ENCODE data around the gene OR6C1.
"Not testable (repeated sequence)": the region's sequence is repeated elsewhere in the genome, so short reads cannot be mapped to it uniquely, and the experiment has no call there.

Gene OR6C1

DNA sequence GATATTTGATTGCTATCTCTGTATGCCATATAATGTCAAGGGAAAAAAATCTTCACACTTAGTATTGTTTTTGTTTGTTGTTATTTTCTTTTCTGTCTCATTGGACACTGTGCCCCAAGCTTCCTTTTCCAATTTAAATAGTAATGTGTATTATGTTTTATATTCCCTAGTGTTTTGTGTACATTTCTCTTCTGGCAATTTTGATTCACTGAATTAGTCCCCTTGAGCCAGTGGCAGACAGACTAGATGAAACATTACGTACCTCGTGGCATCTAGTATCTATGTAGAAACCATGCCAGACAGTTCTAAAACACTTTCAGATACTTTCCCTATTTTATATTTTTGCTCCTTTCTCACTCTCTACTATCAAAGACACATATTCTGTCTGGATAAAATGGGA lies at the start of gene OR6C1:
Gene OR6C1 (plus strand): TSS at position 301 of the 400 bp plus-strand sequence. CDS start 6,257 bp downstream, outside the sequence.
- no peak for DNase-seq

DNA sequence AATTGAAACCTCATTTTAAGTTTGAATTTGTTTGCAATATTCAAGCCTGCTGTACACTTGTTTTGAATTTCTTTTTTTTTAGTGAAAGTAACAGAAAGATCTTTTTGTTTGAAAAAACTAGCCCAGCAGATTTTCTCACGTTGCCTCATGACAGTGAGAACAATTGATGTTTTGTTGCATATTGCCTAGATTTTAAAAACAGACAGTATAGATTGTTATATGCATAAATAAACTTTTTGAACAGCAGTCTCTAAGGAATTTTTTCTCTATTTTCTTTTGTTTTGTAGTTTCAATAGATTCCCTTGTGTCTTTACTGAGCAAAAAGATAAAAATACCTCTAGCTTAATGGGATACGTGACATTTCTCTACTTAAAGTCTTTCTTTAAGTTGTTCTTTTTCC lies 33.2 kb upstream of the OR6C1 start:
- DNase-seq: no peak

DNA sequence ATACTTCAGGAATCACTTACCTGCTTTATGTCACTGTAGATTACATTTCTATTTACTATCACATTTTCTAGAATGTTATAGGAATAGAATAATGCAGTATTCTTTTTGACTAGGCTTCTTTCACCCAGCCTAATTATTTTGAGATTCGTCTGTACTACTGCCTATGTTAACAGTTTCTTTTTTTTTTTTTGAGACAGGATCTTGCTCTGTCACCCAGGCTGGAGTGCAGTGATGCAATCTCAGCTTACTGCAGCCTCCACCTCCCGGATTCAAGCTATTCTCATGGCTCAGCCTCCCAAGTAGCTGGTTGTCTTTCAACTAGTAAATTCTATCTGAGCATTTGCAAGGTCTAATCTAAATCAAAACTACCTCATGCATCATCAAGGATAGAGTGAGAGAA lies 24.1 kb upstream of the OR6C1 start:
- DNase-seq: no peak

- DNase-seq: no peak
Observed at GRCh38 chr12:55296469-55296868, 17.7 kb upstream of the OR6C1 start, which contains the start of gene OR6C6. Gene OR6C6, minus strand, starts transcription at chr12:55296569. Its CDS starts 1,337 bp downstream, at chr12:55295232.

DNA sequence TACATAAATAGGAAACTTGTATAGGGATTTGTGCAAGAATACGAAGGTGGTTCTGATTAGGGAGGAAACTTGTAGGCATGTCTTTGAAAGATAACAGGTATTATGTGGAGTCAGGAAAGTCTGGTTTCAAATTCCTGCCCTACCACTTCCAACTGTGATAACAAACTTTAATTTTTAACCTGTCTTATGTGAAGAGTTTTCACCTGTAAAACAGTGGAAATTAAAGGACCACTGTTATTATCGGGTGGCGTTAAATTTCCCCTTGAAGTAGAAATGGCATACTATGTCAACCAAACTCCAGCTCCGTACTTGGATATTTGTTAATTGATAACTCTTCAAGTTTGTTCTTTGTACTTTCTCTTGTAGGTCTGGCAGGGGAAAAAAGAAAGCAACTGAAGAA lies 6.1 kb downstream of the OR6C1 start:
- DNase-seq: no peak

- DNase-seq: not testable (repeated sequence)
Observed at GRCh38 chr12:55325801-55326200, 11.7 kb downstream of the OR6C1 start.

- DNase-seq: no peak
Observed at GRCh38 chr12:55330446-55330845, 16.3 kb downstream of the OR6C1 start, which contains the start of gene OR6C3. Gene OR6C3, plus strand, starts transcription at chr12:55330746. Its CDS starts 955 bp downstream, at chr12:55331701.

GRCh38 chr12:55336002-55336401 lies 21.9 kb downstream of the OR6C1 start:
- no peak for DNase-seq

GRCh38 chr12:55355338-55355737 lies 41.2 kb downstream of the OR6C1 start:
- DNase-seq: not testable (repeated sequence)

DNA sequence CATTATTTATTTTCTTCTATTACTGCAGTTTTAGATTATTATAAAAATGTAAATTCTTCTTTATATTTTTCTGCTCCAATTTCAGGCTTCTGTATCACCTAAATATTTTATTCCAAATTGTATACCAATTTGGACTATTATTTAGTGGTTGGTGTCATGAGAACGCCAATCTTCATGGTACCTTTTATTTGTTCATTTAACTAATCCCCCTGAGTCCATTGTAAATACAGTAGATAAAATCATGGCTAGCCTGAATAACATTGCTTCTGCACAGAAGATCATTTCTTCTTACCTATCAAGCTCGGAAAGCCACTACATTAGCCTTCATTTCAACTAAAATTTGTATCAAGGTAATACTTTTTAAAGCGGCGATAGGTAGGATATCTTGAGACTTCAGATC lies 48.5 kb downstream of the OR6C1 start, which contains the start of gene OR6C75:
Gene OR6C75 (plus strand): TSS at position 301 of the 400 bp plus-strand sequence. CDS start 2,136 bp downstream, outside the sequence.
- DNase-seq: no peak

GRCh38 chr12:55365086-55365485 lies 50.9 kb downstream of the OR6C1 start:
- DNase-seq: no peak
